Measurements from ENCODE around the gene ATRNL1. TPM values are rescaled to one million over a fixed set of nuclear protein-coding genes. Genes with fewer than 3 reads are reported as not detected.

The ATRNL1 gene
- total RNA-seq, 4 donors from 2014 or later = 0.44 to 1.4 (median 1.1) TPM

DNA sequence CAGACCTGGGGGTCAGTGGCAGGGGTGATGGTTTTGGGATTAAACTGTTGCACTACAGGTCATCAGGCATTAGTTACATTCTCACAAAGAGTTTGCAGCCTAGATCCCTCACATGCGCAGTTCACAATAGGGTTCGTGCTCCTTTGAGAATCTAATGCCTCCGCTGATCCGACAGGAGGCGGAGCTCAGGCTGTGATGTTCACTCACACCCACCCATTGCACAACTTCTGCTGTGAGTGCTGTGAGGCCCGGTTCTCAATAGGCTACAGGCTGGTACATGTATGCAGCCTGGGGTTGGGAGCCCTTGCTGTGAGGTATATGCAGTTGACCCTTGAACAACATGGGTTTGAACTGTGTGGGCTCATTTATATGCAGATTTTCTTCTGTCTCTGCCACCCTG is 763.4 kb downstream of the ATRNL1 start:
- H3K9me3 ChIP-seq = no peaks in the 10 kb centered on the region
- H3K4me1 ChIP-seq = peaks cover 8% of the 10 kb centered on the region
- DNase-seq (ENCODE audit: low spot score in 2 of 2) = no peak
- H3K36me3 ChIP-seq = no peaks in the 10 kb centered on the region
- H3K27me3 ChIP-seq = no peaks in the 10 kb centered on the region
- TF ChIP-seq POLR2A (IDR thresholded peaks at IDR 0.05) (no peak), EP300 (IDR thresholded peaks at IDR 0.05) (no peak), POLR2AphosphoS5 (IDR thresholded peaks at IDR 0.05) (no peak)
- TF ChIP-seq, protein P1, sequence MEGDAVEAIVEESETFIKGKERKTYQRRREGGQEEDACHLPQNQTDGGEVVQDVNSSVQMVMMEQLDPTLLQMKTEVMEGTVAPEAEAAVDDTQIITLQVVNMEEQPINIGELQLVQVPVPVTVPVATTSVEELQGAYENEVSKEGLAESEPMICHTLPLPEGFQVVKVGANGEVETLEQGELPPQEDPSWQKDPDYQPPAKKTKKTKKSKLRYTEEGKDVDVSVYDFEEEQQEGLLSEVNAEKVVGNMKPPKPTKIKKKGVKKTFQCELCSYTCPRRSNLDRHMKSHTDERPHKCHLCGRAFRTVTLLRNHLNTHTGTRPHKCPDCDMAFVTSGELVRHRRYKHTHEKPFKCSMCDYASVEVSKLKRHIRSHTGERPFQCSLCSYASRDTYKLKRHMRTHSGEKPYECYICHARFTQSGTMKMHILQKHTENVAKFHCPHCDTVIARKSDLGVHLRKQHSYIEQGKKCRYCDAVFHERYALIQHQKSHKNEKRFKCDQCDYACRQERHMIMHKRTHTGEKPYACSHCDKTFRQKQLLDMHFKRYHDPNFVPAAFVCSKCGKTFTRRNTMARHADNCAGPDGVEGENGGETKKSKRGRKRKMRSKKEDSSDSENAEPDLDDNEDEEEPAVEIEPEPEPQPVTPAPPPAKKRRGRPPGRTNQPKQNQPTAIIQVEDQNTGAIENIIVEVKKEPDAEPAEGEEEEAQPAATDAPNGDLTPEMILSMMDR (IDR thresholded peaks at IDR 0.05) = no peak
- H3K4me3 ChIP-seq = no peak overlapping the region
- no peak overlapping the region for H3K27ac ChIP-seq
- WGBS = 62% methylated on average over 6 of the region's 6 CpGs

- Histone ChIP-seq H3K4me3 (no peak overlapping the region), H3K9me3 (no peaks in the 10 kb centered on the region), H3K27me3 (no peaks in the 10 kb centered on the region), H3K4me1 (peaks cover 8% of the 10 kb centered on the region), H3K27ac (no peak overlapping the region), H3K36me3 (no peaks in the 10 kb centered on the region)
- DNase-seq (ENCODE audit: low spot score in 2 of 2) = no peak
- TF ChIP-seq POLR2A (IDR thresholded peaks at IDR 0.05) (no peak), POLR2AphosphoS5 (IDR thresholded peaks at IDR 0.05) (no peak), EP300 (IDR thresholded peaks at IDR 0.05) (no peak)
- TF ChIP-seq, protein P1 (IDR thresholded peaks at IDR 0.05) = no peak
- WGBS = 66% methylated on average over 3 of the region's 3 CpGs
Measured at GRCh38 chr10:115857856-115858255, 764.7 kb downstream of the ATRNL1 start.

DNA sequence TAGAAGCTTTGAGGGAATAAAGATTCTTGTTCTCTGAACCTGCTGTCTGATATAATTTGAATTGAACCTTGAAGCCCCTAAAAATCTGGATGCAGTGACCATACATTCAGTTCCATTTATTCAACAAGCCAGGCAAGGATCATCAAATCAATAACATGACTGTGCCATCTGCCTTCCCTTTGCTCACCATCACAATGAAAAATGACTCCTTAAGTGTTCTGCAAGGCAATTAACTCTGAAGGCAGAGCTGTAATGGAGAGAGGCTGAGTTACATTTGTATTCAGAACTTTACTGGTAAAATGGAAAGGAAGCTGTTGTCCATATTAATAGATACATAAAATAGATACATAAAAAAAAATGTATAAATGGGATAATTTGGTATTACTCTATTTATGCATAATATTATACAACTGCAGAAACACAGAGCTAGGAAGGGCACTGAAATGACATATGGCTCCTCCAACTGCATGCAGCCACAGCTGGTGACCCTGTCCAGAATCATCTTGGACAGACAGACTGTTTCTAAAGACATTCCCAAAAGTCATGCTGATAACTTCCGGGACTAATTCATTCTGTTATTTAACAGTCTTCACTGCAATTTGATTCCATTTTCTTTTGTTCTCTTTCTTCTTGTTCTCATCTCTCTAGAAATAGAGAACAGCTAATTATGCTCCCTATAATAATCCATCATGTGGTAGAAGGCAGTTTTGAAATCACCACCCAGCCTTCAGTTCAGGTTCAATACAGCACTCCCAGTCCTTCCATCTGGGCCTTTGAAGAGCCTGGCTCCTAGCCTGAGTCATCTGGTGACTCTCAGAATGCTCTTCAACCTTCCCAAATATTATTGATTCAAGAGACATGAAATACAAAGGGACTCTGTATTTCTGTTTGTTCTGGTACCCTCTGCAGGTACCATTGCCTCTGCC is 767.3 kb downstream of the ATRNL1 start:
- H3K27me3 ChIP-seq = no peaks in the 10 kb centered on the region
- no peak overlapping the region for H3K27ac ChIP-seq
- no peak for TF ChIP-seq POLR2A (IDR thresholded peaks at IDR 0.05)
- TF ChIP-seq, protein P1 (IDR thresholded peaks at IDR 0.05) = no peak
- no peak for TF ChIP-seq EP300 (IDR thresholded peaks at IDR 0.05)
- TF ChIP-seq POLR2AphosphoS5 (IDR thresholded peaks at IDR 0.05) = no peak
- H3K4me3 ChIP-seq = no peak overlapping the region
- H3K9me3 ChIP-seq = no peaks in the 10 kb centered on the region
- peaks cover 8% of the 10 kb centered on the region for H3K4me1 ChIP-seq
- DNase-seq (ENCODE audit: low spot score in 2 of 2) = no peak
- 74% methylated on average over 1 of the region's 1 CpG for WGBS
- H3K36me3 ChIP-seq = no peaks in the 10 kb centered on the region

DNA sequence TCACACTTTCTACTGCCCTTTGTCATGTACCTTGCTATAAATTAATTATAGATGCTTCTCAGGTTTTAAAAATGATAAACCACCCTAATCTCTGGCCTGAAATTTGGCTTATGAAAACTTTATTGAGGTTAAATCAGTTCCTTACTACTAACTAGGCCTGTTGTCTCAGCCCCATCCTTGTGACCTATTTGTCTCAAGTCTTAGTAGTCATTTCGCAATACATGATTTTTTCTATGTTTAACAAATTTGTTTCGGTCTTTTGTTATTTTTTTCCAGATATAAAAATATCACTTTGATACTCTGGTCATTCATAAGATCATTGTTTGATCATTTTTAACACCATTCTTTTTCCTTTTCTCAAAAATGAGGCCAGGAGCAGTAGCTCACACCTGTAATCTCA is 768.3 kb downstream of the ATRNL1 start:
- WGBS = 85% methylated on average over 2 of the region's 2 CpGs
- Histone ChIP-seq H3K27me3 (no peaks in the 10 kb centered on the region), H3K36me3 (no peaks in the 10 kb centered on the region), H3K4me3 (no peak overlapping the region), H3K4me1 (peaks cover 7% of the 10 kb centered on the region), H3K9me3 (no peaks in the 10 kb centered on the region), H3K27ac (no peak overlapping the region)
- DNase-seq (ENCODE audit: low spot score in 2 of 2) = no peak
- TF ChIP-seq, protein P1 (IDR thresholded peaks at IDR 0.05) = no peak
- no peak for TF ChIP-seq POLR2A (IDR thresholded peaks at IDR 0.05)
- no peak for TF ChIP-seq EP300 (IDR thresholded peaks at IDR 0.05)
- no peak for TF ChIP-seq POLR2AphosphoS5 (IDR thresholded peaks at IDR 0.05)

- WGBS = 100% methylated on average over 1 of the region's 1 CpG
- H3K9me3 ChIP-seq = no peaks in the 10 kb centered on the region
- no peak overlapping the region for H3K27ac ChIP-seq
- DNase-seq (ENCODE audit: low spot score in 2 of 2) = no peak
- no peaks in the 10 kb centered on the region for H3K36me3 ChIP-seq
- no peak for TF ChIP-seq EP300 (IDR thresholded peaks at IDR 0.05)
- no peak for TF ChIP-seq POLR2AphosphoS5 (IDR thresholded peaks at IDR 0.05)
- no peak for TF ChIP-seq POLR2A (IDR thresholded peaks at IDR 0.05)
- TF ChIP-seq, protein P1 (IDR thresholded peaks at IDR 0.05) = no peak
- H3K4me3 ChIP-seq = no peak overlapping the region
- peaks cover 3% of the 10 kb centered on the region for H3K4me1 ChIP-seq
- no peaks in the 10 kb centered on the region for H3K27me3 ChIP-seq
Measured at GRCh38 chr10:115861864-115862263, 768.7 kb downstream of the ATRNL1 start.

All from suprapubic skin (tissue), 4 donors.